ENCODE data around the gene ZNF496.

Gene ZNF496

DNA sequence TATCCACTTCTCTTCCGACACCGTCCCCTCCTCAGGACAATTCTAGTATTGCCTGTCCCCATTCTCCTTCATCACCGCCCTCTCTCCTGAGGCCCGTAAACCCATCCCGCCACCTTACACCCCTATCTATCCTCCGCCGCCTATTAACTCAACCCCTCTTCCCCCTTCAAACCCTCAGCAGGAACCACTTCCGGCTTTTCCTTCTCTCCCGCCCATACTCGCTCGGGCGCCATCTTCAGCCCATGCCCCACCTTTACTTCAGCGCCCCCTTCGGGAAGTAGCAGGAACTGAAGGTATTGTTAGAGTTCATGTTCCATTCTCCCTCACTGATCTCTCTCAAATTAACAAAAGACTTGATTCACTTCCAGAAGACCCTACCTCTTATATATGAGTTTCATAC, 44.2 kb downstream of the ZNF496 start:
- no peaks in the 10 kb centered on the region for H3K4me1 ChIP-seq (ENCODE audit: insufficient read depth, low read length, severe bottlenecking)
- H3K27ac ChIP-seq (ENCODE audit: low read depth, low read length, poor library complexity, severe bottlenecking), result no peak overlapping the region
- no peak overlapping the region for H3K9ac ChIP-seq (ENCODE audit: low read length)
- no peaks in the 10 kb centered on the region for H3K27me3 ChIP-seq (ENCODE audit: insufficient read depth, low read length)
- H3K4me3 ChIP-seq (ENCODE audit: low read depth, low read length, poor library complexity, severe bottlenecking), result no peak overlapping the region
- no peak overlapping the region for H3K4me2 ChIP-seq (ENCODE audit: low read length)
- no peaks in the 10 kb centered on the region for H3K79me2 ChIP-seq (ENCODE audit: insufficient read depth, low read length)
- H3K36me3 ChIP-seq (ENCODE audit: insufficient read depth, low read length), result no peaks in the 10 kb centered on the region
- no peaks in the 10 kb centered on the region; the same call in 1 of the 2 replicates for H3K9me3 ChIP-seq (ENCODE audit: low read length)
- no peaks in the 10 kb centered on the region for H3K9me2 ChIP-seq (ENCODE audit: low read depth, low read length)
- TF ChIP-seq EZH2 (IDR thresholded peaks at IDR 0.05; ENCODE audit: borderline replicate concordance, low read length) (no peak), CTCF (IDR thresholded peaks at IDR 0.05; ENCODE audit: low read length) (peak; percentile 53)
- H3F3A ChIP-seq (ENCODE audit: insufficient read depth, low read length), result no peaks in the 10 kb centered on the region
- H2AFZ ChIP-seq (ENCODE audit: low read length), result no peak overlapping the region
- H4K20me1 ChIP-seq (ENCODE audit: insufficient read depth, low read length), result no peaks in the 10 kb centered on the region

GRCh38 chr1:247286134-247286670, 45.5 kb downstream of the ZNF496 start:
- Histone ChIP-seq H3K4me1 (ENCODE audit: insufficient read depth, low read length, severe bottlenecking) (no peaks in the 10 kb centered on the region), H3K27ac (ENCODE audit: low read depth, low read length, poor library complexity, severe bottlenecking) (no peak overlapping the region), H2AFZ (ENCODE audit: low read length) (no peak overlapping the region), H3K36me3 (ENCODE audit: insufficient read depth, low read length) (no peaks in the 10 kb centered on the region), H3K79me2 (ENCODE audit: insufficient read depth, low read length) (no peaks in the 10 kb centered on the region), H3K9me2 (ENCODE audit: low read depth, low read length) (no peaks in the 10 kb centered on the region), H3K9me3 (ENCODE audit: low read length) (no peaks in the 10 kb centered on the region; the same call in 1 of the 2 replicates), H3K4me3 (ENCODE audit: low read depth, low read length, poor library complexity, severe bottlenecking) (no peak overlapping the region), H3K9ac (ENCODE audit: low read length) (no peak overlapping the region), H4K20me1 (ENCODE audit: insufficient read depth, low read length) (no peaks in the 10 kb centered on the region), H3K27me3 (ENCODE audit: insufficient read depth, low read length) (no peaks in the 10 kb centered on the region), H3K4me2 (ENCODE audit: low read length) (no peak overlapping the region), H3F3A (ENCODE audit: insufficient read depth, low read length) (no peaks in the 10 kb centered on the region)
- TF ChIP-seq EZH2 (IDR thresholded peaks at IDR 0.05; ENCODE audit: borderline replicate concordance, low read length) (no peak), CTCF (IDR thresholded peaks at IDR 0.05; ENCODE audit: low read length) (no peak)

- Histone ChIP-seq H2AFZ (ENCODE audit: low read length) (no peak overlapping the region), H3K27me3 (ENCODE audit: insufficient read depth, low read length) (no peaks in the 10 kb centered on the region), H3K4me3 (ENCODE audit: low read depth, low read length, poor library complexity, severe bottlenecking) (no peak overlapping the region), H3K9me3 (ENCODE audit: low read length) (no peaks in the 10 kb centered on the region; the same call in 1 of the 2 replicates), H3K4me2 (ENCODE audit: low read length) (no peak overlapping the region), H3K36me3 (ENCODE audit: insufficient read depth, low read length) (no peaks in the 10 kb centered on the region), H3K4me1 (ENCODE audit: insufficient read depth, low read length, severe bottlenecking) (no peaks in the 10 kb centered on the region), H3K9ac (ENCODE audit: low read length) (no peak overlapping the region), H4K20me1 (ENCODE audit: insufficient read depth, low read length) (no peaks in the 10 kb centered on the region), H3F3A (ENCODE audit: insufficient read depth, low read length) (no peaks in the 10 kb centered on the region), H3K27ac (ENCODE audit: low read depth, low read length, poor library complexity, severe bottlenecking) (no peak overlapping the region), H3K79me2 (ENCODE audit: insufficient read depth, low read length) (no peaks in the 10 kb centered on the region), H3K9me2 (ENCODE audit: low read depth, low read length) (no peaks in the 10 kb centered on the region)
- TF ChIP-seq EZH2 (IDR thresholded peaks at IDR 0.05; ENCODE audit: borderline replicate concordance, low read length) (no peak), CTCF (IDR thresholded peaks at IDR 0.05; ENCODE audit: low read length) (no peak)
Observed at GRCh38 chr1:247281001-247281574, 50.6 kb downstream of the ZNF496 start.
